ENCODE data around the gene WDR19. TPM values are rescaled to one million over a fixed set of nuclear protein-coding genes. Genes with fewer than 3 reads are reported as not detected.

The WDR19 gene
- total and polyA plus RNA-seq, 2 donors (not counting 3 experiments of a cell fraction or from before 2014, with no cell fraction given), result 27.1 to 28.2 TPM

DNA sequence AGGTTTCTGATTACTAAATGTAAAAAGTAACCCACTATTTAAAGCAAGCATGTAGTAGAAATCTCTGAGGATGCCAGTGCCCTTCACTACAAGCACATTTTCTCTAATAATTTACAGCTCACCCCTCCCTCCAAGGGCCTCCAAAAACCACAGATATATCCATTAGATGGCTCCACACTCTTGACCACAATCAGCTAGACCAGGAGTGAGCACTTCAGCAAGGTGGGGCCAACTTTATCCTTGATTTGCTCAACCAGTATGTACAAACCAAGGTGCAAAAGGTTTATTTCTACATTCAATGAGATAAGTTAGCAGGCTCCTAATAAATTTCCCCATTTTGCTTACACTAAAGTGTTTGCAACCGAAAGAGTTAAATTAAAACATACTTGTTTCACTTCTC is 148.0 kb downstream of the WDR19 start:
- H3K27me3 ChIP-seq (ENCODE audit: control insufficient read depth in 2 of 2, insufficient read depth in 2 of 2, low read length in 2 of 2), result no peaks in the 10 kb centered on the region
- H3K27ac ChIP-seq (ENCODE audit: insufficient read depth, low read depth, low read length), result no peak overlapping the region
- no peaks in the 10 kb centered on the region for H3K9me1 ChIP-seq (replicated peaks; ENCODE audit: control insufficient read depth, extremely low read depth, insufficient read depth, low read length)
- no peak overlapping the region for H3K4me2 ChIP-seq (ENCODE audit: insufficient read depth, low read length)
- no peak overlapping the region for H2AFZ ChIP-seq (ENCODE audit: low read depth, low read length)
- CTCF ChIA-PET, result interaction anchor here (1.0 to 1.3 kb wide), 2 partner anchors 10 to 13 kb away, joined by 3 read pairs; no protein-coding TSS in a partner anchor
- dilution Hi-C loops (cut with MboI; ENCODE audit: extremely low pct_ligation_motif_present, low sequenced_read_pairs) (no loop called here), intact Hi-C loops (cut with micrococcal nuclease) (no loop called here)
- no peak for FAIRE-seq
- no peaks in the 10 kb centered on the region for H3K9me3 ChIP-seq (replicated peaks; ENCODE audit: control insufficient read depth, insufficient read depth, low read length)
- peaks cover 46% of the 10 kb centered on the region for H3K79me2 ChIP-seq (ENCODE audit: control insufficient read depth, insufficient read depth, low read length)
- POLR2A ChIA-PET, result no interaction called here
- BruUV-seq (replicated peaks), result no TSS peak
- no peaks in the 10 kb centered on the region for H4K20me1 ChIP-seq (replicated peaks; ENCODE audit: control insufficient read depth, extremely low read depth, insufficient read depth, low read length)
- no peak overlapping the region for H3K4me3 ChIP-seq (replicated peaks in 1 of 3; ENCODE audit: insufficient read depth in 1 of 3, low read depth in 1 of 3, low read length in 3 of 3)
- no peak overlapping the region for H3K9ac ChIP-seq (replicated peaks; ENCODE audit: extremely low read depth, insufficient read depth, low read length)
- DNase-seq (ENCODE audit: low read depth, low spot score), result no peak
- TF ChIP-seq MYC (IDR thresholded peaks at IDR 0.05; ENCODE audit: low read depth, low read length) (no peak), FOS (IDR thresholded peaks at IDR 0.05; ENCODE audit: borderline replicate concordance, insufficient read depth, low read length) (no peak), POLR2AphosphoS5 (IDR thresholded peaks at IDR 0.05; ENCODE audit: insufficient read depth, low read depth, low read length) (no peak), POLR2A (IDR thresholded peaks at IDR 0.05; ENCODE audit: low read depth, low read length) (no peak), GATA2 (IDR thresholded peaks at IDR 0.05; ENCODE audit: insufficient read depth, insufficient read length, low read depth, low read length) (no peak), JUN (IDR thresholded peaks at IDR 0.05; ENCODE audit: borderline replicate concordance, insufficient read depth, insufficient read length, low read depth) (no peak), EZH2 (IDR thresholded peaks at IDR 0.05; ENCODE audit: borderline replicate concordance, low read depth, low read length, severe bottlenecking) (no peak)
- TF ChIP-seq, protein P1, sequence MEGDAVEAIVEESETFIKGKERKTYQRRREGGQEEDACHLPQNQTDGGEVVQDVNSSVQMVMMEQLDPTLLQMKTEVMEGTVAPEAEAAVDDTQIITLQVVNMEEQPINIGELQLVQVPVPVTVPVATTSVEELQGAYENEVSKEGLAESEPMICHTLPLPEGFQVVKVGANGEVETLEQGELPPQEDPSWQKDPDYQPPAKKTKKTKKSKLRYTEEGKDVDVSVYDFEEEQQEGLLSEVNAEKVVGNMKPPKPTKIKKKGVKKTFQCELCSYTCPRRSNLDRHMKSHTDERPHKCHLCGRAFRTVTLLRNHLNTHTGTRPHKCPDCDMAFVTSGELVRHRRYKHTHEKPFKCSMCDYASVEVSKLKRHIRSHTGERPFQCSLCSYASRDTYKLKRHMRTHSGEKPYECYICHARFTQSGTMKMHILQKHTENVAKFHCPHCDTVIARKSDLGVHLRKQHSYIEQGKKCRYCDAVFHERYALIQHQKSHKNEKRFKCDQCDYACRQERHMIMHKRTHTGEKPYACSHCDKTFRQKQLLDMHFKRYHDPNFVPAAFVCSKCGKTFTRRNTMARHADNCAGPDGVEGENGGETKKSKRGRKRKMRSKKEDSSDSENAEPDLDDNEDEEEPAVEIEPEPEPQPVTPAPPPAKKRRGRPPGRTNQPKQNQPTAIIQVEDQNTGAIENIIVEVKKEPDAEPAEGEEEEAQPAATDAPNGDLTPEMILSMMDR (IDR thresholded peaks at IDR 0.05; ENCODE audit: extremely low read depth in 1 of 2, insufficient read depth in 1 of 2, low read depth in 1 of 2, low read length in 2 of 2), result no peak
- TF ChIP-seq, protein P2, sequence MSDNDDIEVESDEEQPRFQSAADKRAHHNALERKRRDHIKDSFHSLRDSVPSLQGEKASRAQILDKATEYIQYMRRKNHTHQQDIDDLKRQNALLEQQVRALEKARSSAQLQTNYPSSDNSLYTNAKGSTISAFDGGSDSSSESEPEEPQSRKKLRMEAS (IDR thresholded peaks at IDR 0.05; ENCODE audit: insufficient read depth, insufficient read length), result no peak
- peaks cover 0 to 3% of the 10 kb centered on the region in 2 experiments for H3K36me3 ChIP-seq (ENCODE audit: control insufficient read depth in 2 of 2, extremely low read depth in 1 of 2, insufficient read depth in 2 of 2, low read length in 2 of 2)
- H3K4me1 ChIP-seq (ENCODE audit: control insufficient read depth, extremely low read depth, insufficient read depth, low read length), result no peaks in the 10 kb centered on the region

Data from endothelial cell of umbilical vein (primary cell).